ENCODE data around the gene MT1A.

MT1A gene

GRCh38 chr16:56637814-56638750 lies at the start of gene MT1A:
Gene MT1A (plus strand): TSS chr16:56638666. CDS start chr16:56638739, 73 bp downstream.
- no peak for DNase-seq (ENCODE audit: low read depth)

- DNase-seq (ENCODE audit: low read depth): no peak
Measured at GRCh38 chr16:56588781-56589140, 49.7 kb upstream of the MT1A start.

- DNase-seq (ENCODE audit: low read depth): no peak
Measured at GRCh38 chr16:56589141-56590039, 49.1 kb upstream of the MT1A start, which contains the start of gene MT3. Gene MT3 (plus strand): TSS chr16:56589528. CDS start chr16:56589591, 63 bp downstream.

GRCh38 chr16:56591377-56592060 lies 46.9 kb upstream of the MT1A start:
- no peak for DNase-seq (ENCODE audit: low read depth)

- DNase-seq (ENCODE audit: low read depth): no peak
Measured at GRCh38 chr16:56593573-56594291, 44.7 kb upstream of the MT1A start.

- DNase-seq (ENCODE audit: low read depth): no peak
Measured at GRCh38 chr16:56594292-56594619, 44.2 kb upstream of the MT1A start.

GRCh38 chr16:56600398-56600999 lies 38.0 kb upstream of the MT1A start:
- DNase-seq (ENCODE audit: low read depth): no peak

GRCh38 chr16:56601325-56601724 lies 37.1 kb upstream of the MT1A start:
- no peak for DNase-seq (ENCODE audit: low read depth)

GRCh38 chr16:56603589-56603988 lies 34.9 kb upstream of the MT1A start:
- no peak for DNase-seq (ENCODE audit: low read depth)

GRCh38 chr16:56604966-56605365 lies 33.5 kb upstream of the MT1A start:
- DNase-seq (ENCODE audit: low read depth): no peak

- DNase-seq (ENCODE audit: low read depth): no peak
Measured at GRCh38 chr16:56605475-56605874, 33.0 kb upstream of the MT1A start.

- no peak for DNase-seq (ENCODE audit: low read depth)
Measured at GRCh38 chr16:56606071-56606475, 32.4 kb upstream of the MT1A start.

- DNase-seq (ENCODE audit: low read depth): no peak
Measured at GRCh38 chr16:56606476-56607108, 31.9 kb upstream of the MT1A start.

GRCh38 chr16:56607109-56607618 lies 31.3 kb upstream of the MT1A start:
- DNase-seq (ENCODE audit: low read depth): peak; percentile 97

- DNase-seq (ENCODE audit: low read depth): no peak
Measured at GRCh38 chr16:56607675-56608042, 30.8 kb upstream of the MT1A start.

GRCh38 chr16:56608043-56608875 lies 30.2 kb upstream of the MT1A start, which contains the start of gene MT2A:
Gene MT2A (plus strand): TSS chr16:56608584. CDS start chr16:56608656, 72 bp downstream.
- no peak for DNase-seq (ENCODE audit: low read depth)

GRCh38 chr16:56608876-56609462 lies 29.5 kb upstream of the MT1A start:
- no peak for DNase-seq (ENCODE audit: low read depth)

GRCh38 chr16:56609463-56609921 lies 29.0 kb upstream of the MT1A start:
- no peak for DNase-seq (ENCODE audit: low read depth)

- peak; percentile 96 for DNase-seq (ENCODE audit: low read depth)
Measured at GRCh38 chr16:56610017-56610608, 28.4 kb upstream of the MT1A start.
